Neural progenitor cell (in vitro differentiated cells): ENCODE measurements around the gene PPP6R1.
"Not testable (repeated sequence)": the region's sequence is repeated elsewhere in the genome, so short reads cannot be mapped to it uniquely, and the experiment has no call there.

Experiments used
- CTCF ChIP-seq: fragments of 200-600 bp; sonication (generic); IDR thresholded peaks from 2 replicates; pipeline ENCODE4 v1.5.1; 2017; ENCODE audit warnings: antibody characterized with exemption, mild to moderate bottlenecking
- EZH2 ChIP-seq: fragments of 200-600 bp; sonication (generic); IDR thresholded peaks from 2 replicates; pipeline ENCODE4 v1.6.1; 2017; ENCODE audit warnings: antibody characterized with exemption, mild to moderate bottlenecking, moderate library complexity
- EZH2phosphoT487 ChIP-seq: fragments of 200-600 bp; sonication (generic); IDR thresholded peaks from 2 replicates; pipeline ENCODE4 v1.6.1; 2017; ENCODE audit warnings: antibody characterized with exemption

GRCh38 chr19:55224679-55225414 lies 34.0 kb downstream of the PPP6R1 start:
- not testable (repeated sequence) for TF ChIP-seq CTCF, EZH2, EZH2phosphoT487
